Caco-2 (cell line): Measurements from ENCODE around the gene CFAP54. TPM values are rescaled to one million over a fixed set of nuclear protein-coding genes. Genes with fewer than 3 reads are reported as not detected.

Experiments used
- BruUV-seq: library from RNA; stranded (reverse); fragments of 400-500 nt; replicated peaks from 2 replicates; lab custom pipeline; 2021; lab: Mats Ljungman, UMichigan
- CTCF ChIA-PET: fragments of 300-600 bp; sonication (Branson Sonifier 250); formaldehyde crosslinking; loops from one replicate; lab custom pipeline; 2022; ENCODE audit warnings: antibody characterized with exemption; lab: Charles Lee
- POLR2A ChIA-PET: fragments of 300-600 bp; sonication (Branson Sonifier 250); formaldehyde crosslinking; loops from one replicate; lab custom pipeline; 2022; ENCODE audit warnings: antibody characterized with exemption; lab: Charles Lee
- DNase-seq, 2 experiments: peaks; one replicate each; pipeline versions ENCODE4 v3.0.0 to v3.0.0-alpha.2; 2020 to 2022
- H3K27me3 ChIP-seq: replicated peaks from 2 replicates; pipeline ENCODE4 v1.6.0; 2011; ENCODE audit warnings: low read length; ENCODE audit not compliant: control insufficient read depth, insufficient read depth
- H3K36me3 ChIP-seq: 2 replicates; pipeline ENCODE4 v1.5.1; 2011; ENCODE audit warnings: low read length; ENCODE audit not compliant: control insufficient read depth, insufficient read depth
- H3K4me1 ChIP-seq: fragments of 250-450 bp; sonication (Bioruptor Pico); 2 replicates; pipeline ENCODE4 v1.5.1; 2020; ENCODE audit warnings: mild to moderate bottlenecking
- H3K4me3 ChIP-seq: 2 replicates; pipeline ENCODE4 v1.5.1; 2011; ENCODE audit warnings: low read depth, mild to moderate bottlenecking, control low read depth, low read length
- H3K9me3 ChIP-seq: fragments of 250-450 bp; sonication (Bioruptor Pico); 2 replicates; pipeline ENCODE4 v1.5.1; 2020; ENCODE audit warnings: mild to moderate bottlenecking, moderate library complexity
- H3K27ac Mint-ChIP-seq: one replicate; pipeline ENCODE4 v1.8.0; 2022; ENCODE audit warnings: mixed read lengths; ENCODE audit not compliant: unreplicated experiment
- H3K27me3 Mint-ChIP-seq: one replicate; pipeline ENCODE4 v1.8.0; 2022; ENCODE audit warnings: mixed read lengths; ENCODE audit not compliant: insufficient read depth, unreplicated experiment
- H3K36me3 Mint-ChIP-seq: one replicate; pipeline ENCODE4 v1.8.0; 2022; ENCODE audit warnings: mild to moderate bottlenecking, mixed read lengths; ENCODE audit not compliant: insufficient read depth, unreplicated experiment
- H3K4me1 Mint-ChIP-seq: one replicate; pipeline ENCODE4 v1.8.0; 2022; ENCODE audit warnings: low read depth, mixed read lengths; ENCODE audit not compliant: unreplicated experiment
- H3K4me3 Mint-ChIP-seq: one replicate; pipeline ENCODE4 v1.8.0; 2022; ENCODE audit warnings: mild to moderate bottlenecking, moderate library complexity, mixed read lengths; ENCODE audit not compliant: unreplicated experiment
- H3K9me3 Mint-ChIP-seq: one replicate; pipeline ENCODE4 v1.8.0; 2022; ENCODE audit warnings: mixed read lengths; ENCODE audit not compliant: unreplicated experiment
- intact Hi-C: fragments of 100-400 bp; cut with micrococcal nuclease; formaldehyde crosslinking; loops from one replicate; pipeline ENCODE4 v1.10.0; 2022; ENCODE audit not compliant: unreplicated experiment
- total RNA-seq: library from RNA; stranded (reverse); gene quantifications from 2 replicates; pipeline ENCODE4 v1.2.3, GENCODE V29; 2022
- TF ChIP-seq, protein P1 (sequence below), 2 experiments: fragments of 200-600 bp in 1 of 2; IDR thresholded peaks; 1 replicate in 1 of 2; 2 replicates in 1 of 2; pipeline versions ENCODE4 v1.5.1 to v1.8.0; 2011 to 2022; ENCODE audit warnings: antibody characterized with exemption in 1 of 2, control low read depth in 1 of 2, inconsistent platforms in 1 of 2, low read depth in 1 of 2, low read length in 1 of 2, mild to moderate bottlenecking in 1 of 2, moderate library complexity in 1 of 2; ENCODE audit not compliant: insufficient read depth in 1 of 2, severe bottlenecking in 1 of 2, unreplicated experiment in 1 of 2

The CFAP54 gene
- total RNA-seq, 1 experiment from 2014 or later: 0.14 TPM

DNA sequence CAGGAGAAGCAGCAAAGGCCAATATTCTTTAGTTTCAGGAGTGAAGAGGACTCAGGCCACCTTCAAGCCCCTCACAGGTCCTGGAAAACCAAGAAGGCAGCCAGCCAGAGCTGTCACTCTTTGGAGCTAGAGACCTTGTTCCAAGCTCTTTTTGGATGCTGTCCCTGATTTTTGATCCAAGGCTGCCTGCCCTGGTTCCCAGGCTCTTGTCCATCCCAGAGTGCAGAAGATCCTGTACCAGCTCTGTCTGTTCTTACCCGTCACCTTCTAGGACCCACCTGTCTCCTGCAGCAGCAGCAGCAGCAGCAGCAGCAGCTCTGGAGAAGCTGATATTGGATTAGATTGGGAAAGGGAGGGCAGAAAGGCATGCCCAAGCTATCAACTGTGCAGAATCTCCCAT is 260.6 kb downstream of the CFAP54 start:
- H3K27ac Mint-ChIP-seq: no peak overlapping the region
- no peaks in the 10 kb centered on the region for H3K36me3 Mint-ChIP-seq

DNA sequence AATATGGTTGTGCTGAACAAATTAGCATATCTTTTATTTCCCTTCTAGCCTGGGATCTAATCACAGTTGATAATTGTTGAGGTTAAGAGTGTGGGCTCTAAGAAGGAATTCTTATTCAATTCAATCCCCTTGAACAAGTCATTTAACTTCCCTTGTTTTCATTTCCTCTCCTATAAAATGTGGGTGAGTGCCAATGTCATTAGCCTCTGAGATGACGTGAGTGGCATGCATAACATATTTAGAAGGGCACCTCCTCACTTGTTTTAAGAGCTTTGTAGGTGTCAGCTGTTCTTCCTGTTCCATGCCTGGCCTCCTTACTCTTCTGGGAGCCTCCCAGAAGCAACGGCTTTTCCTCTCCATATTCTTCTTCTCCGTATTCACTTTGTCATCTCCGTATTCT is 262.2 kb downstream of the CFAP54 start:
- Histone ChIP-seq H3K4me1 (no peaks in the 10 kb centered on the region), H3K27me3 (no peaks in the 10 kb centered on the region; the same call in 1 of the 2 replicates), H3K9me3 (no peaks in the 10 kb centered on the region), H3K4me3 (no peak overlapping the region), H3K36me3 (no peaks in the 10 kb centered on the region)
- no TSS peak for BruUV-seq
- no peaks in the 10 kb centered on the region for H3K36me3 Mint-ChIP-seq
- no peak overlapping the region for H3K4me3 Mint-ChIP-seq
- no peak overlapping the region for H3K27ac Mint-ChIP-seq
- ChIA-PET CTCF (no interaction called here), POLR2A (no interaction called here)
- TF ChIP-seq, protein P1, sequence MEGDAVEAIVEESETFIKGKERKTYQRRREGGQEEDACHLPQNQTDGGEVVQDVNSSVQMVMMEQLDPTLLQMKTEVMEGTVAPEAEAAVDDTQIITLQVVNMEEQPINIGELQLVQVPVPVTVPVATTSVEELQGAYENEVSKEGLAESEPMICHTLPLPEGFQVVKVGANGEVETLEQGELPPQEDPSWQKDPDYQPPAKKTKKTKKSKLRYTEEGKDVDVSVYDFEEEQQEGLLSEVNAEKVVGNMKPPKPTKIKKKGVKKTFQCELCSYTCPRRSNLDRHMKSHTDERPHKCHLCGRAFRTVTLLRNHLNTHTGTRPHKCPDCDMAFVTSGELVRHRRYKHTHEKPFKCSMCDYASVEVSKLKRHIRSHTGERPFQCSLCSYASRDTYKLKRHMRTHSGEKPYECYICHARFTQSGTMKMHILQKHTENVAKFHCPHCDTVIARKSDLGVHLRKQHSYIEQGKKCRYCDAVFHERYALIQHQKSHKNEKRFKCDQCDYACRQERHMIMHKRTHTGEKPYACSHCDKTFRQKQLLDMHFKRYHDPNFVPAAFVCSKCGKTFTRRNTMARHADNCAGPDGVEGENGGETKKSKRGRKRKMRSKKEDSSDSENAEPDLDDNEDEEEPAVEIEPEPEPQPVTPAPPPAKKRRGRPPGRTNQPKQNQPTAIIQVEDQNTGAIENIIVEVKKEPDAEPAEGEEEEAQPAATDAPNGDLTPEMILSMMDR (IDR thresholded peaks at IDR 0.05; ENCODE audit: insufficient read depth in 1 of 2, low read depth in 1 of 2, low read length in 1 of 2, severe bottlenecking in 1 of 2, unreplicated experiment in 1 of 2): no peak
- no peak for DNase-seq
- intact Hi-C loops: no loop called here
- no peaks in the 10 kb centered on the region for H3K9me3 Mint-ChIP-seq
- peaks cover 12% of the 10 kb centered on the region for H3K27me3 Mint-ChIP-seq
- H3K4me1 Mint-ChIP-seq: no peaks in the 10 kb centered on the region

More for the DNA sequence above, 260.6 kb downstream of the CFAP54 start:
- no peaks in the 10 kb centered on the region for H3K9me3 Mint-ChIP-seq
- BruUV-seq: no TSS peak
- no peak overlapping the region for H3K4me3 Mint-ChIP-seq
- Histone ChIP-seq H3K4me1 (no peaks in the 10 kb centered on the region), H3K36me3 (no peaks in the 10 kb centered on the region), H3K27me3 (no peaks in the 10 kb centered on the region; the same call in 1 of the 2 replicates), H3K4me3 (no peak overlapping the region), H3K9me3 (no peaks in the 10 kb centered on the region)
- peaks cover 11% of the 10 kb centered on the region for H3K27me3 Mint-ChIP-seq
- TF ChIP-seq, protein P1 (IDR thresholded peaks at IDR 0.05; ENCODE audit: insufficient read depth in 1 of 2, low read depth in 1 of 2, low read length in 1 of 2, severe bottlenecking in 1 of 2, unreplicated experiment in 1 of 2): no peak
- no peaks in the 10 kb centered on the region for H3K4me1 Mint-ChIP-seq
- ChIA-PET CTCF (no interaction called here), POLR2A (no interaction called here)
- no peak for DNase-seq
- intact Hi-C loops: no loop called here

DNA sequence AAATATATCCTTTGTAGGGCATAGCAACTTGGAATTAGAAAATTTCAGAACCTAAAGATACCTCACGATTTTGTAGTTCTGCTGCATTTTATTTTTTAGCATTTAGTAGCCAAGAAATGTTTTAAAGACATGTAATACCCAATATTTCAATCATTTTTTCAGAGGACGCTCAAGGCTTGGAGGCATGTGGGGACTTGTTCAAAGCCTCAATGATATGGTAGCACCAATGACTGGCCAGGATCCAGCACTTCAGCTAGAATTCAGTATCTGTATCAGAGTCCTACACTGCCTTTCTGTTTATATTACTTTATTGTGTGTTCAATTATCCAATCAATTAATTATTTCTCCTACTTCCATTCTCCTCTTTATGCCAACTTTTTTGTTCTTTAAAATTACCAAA is 262.8 kb downstream of the CFAP54 start:
- DNase-seq: no peak
- ChIA-PET CTCF (no interaction called here), POLR2A (no interaction called here)
- Mint-ChIP-seq H3K4me3 (no peak overlapping the region), H3K4me1 (no peaks in the 10 kb centered on the region), H3K9me3 (no peaks in the 10 kb centered on the region), H3K36me3 (no peaks in the 10 kb centered on the region), H3K27me3 (peaks cover 9% of the 10 kb centered on the region), H3K27ac (no peak overlapping the region)
- TF ChIP-seq, protein P1 (IDR thresholded peaks at IDR 0.05; ENCODE audit: insufficient read depth in 1 of 2, low read depth in 1 of 2, low read length in 1 of 2, severe bottlenecking in 1 of 2, unreplicated experiment in 1 of 2): no peak
- no peaks in the 10 kb centered on the region; the same call in 1 of the 2 replicates for H3K27me3 ChIP-seq
- intact Hi-C loops: no loop called here
- no peaks in the 10 kb centered on the region for H3K36me3 ChIP-seq
- no peaks in the 10 kb centered on the region for H3K4me1 ChIP-seq
- H3K4me3 ChIP-seq: no peak overlapping the region
- no TSS peak for BruUV-seq
- no peaks in the 10 kb centered on the region for H3K9me3 ChIP-seq
